Glomerular endothelial cell (primary cell): ENCODE results near the gene SLC16A7. TPM values are rescaled to one million over a fixed set of nuclear protein-coding genes. Genes with fewer than 3 reads are reported as not detected.

Source experiments
- DNase-seq: peaks from one replicate; pipeline ENCODE4 v3.0.0-alpha.2; 2011; ENCODE audit warnings: low read depth, low spot score; ENCODE audit errors: extremely low read depth
- total RNA-seq: library from RNA; depleted of rRNA; stranded (reverse); fragments of >200 nt; gene quantifications from 2 replicates; pipeline ENCODE4 v1.2.3, GENCODE V29; 2015

SLC16A7 gene
- total RNA-seq, 1 donor from 2014 or later, result 12.7 TPM

DNA sequence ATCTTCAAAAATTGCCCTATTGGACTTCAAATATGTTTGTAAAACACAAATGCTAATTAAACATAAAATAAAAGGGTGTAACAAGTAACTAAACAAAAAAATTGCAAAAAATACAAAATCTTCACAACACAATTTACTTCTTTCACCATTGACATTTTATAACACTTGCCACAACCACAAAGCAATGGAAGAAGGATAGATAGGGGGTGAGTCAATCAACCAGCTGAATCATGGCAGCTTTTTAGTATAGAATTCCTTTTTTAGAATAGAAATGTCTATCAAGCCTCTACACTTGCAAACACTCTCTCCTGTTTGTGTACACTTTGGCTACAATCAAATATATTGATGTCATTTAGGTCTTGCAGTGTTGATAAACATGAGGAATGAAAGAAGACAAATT lies 232.7 kb downstream of the SLC16A7 start:
- DNase-seq, result no peak

- no peak for DNase-seq
These were observed 237.6 kb downstream of the SLC16A7 start for GRCh38 chr12:59833408-59833807.

DNA sequence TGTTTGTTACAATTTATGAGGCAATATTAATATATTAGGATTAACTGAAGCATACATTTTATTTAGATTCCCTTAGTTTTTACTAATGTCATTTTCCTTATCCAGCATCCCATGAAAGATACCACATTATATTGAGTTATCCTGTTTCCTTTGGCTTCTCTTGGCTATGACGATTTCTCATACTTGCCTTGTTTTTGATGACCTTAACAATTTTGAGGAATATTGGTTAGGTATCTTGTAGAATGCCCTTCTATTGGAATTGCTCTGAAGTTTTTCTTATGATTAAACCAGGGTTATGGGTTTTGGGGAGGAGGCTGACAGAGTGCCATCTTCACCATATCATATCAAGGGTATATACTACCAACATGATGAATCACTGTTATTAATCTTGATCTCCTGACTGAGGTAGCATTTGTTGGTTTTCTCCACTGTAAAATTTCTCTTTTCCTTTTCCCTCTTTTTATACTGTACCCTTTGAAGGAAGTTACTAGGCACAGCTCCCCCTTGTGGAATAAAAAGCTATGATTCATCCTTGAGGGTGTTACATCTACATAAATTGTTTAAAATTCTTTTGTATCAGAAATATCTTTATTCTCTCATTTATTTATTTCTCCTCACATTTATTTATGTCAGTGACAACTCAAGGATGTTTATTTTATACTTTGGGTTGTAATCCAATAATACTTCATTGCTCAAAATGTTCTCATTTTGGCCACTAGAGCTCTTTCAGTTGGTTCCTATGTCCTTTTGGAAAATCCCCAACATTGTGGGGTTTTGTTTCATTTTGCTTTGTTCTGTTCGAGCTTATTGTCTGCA lies 239.0 kb downstream of the SLC16A7 start:
- DNase-seq, result no peak
